GDM1 (cell line): Measurements from ENCODE around the gene C6orf89.
"Not testable (repeated sequence)": the region's sequence is repeated elsewhere in the genome, so short reads cannot be mapped to it uniquely, and the experiment has no call there.

Source experiments
- DNase-seq: peaks from one replicate; lab custom pipeline; 2025; lab: John Stamatoyannopoulos, UW

C6orf89 gene

DNA sequence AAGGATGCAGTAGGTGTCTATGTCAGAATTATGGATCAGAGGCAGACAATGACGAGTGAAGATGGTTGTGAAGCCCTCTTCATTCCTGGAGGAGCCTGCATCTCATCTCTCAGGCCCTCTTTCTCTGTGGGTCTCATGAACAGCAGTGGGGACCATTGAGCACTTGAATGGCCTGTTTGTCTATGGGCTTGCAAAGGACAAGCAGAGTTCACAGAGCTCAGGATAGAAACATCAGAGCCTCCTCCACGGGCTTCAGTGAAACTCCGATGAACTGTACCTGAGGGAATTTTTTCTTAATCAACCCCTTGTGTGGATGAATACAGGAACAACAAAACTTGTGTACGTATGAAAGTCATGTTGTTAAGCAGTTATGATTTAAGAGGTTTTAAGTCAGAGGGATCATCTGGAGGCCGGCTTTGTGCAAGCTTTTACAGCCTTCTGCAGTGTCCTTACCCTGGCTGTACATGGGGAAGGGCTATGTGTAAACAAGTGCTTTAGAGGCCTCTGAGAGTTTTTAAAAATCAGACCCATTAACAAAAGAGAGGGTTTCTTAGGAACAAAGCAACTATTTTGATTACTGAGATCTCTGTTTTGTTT is 39.1 kb downstream of the C6orf89 start:
- no peak for DNase-seq

DNA sequence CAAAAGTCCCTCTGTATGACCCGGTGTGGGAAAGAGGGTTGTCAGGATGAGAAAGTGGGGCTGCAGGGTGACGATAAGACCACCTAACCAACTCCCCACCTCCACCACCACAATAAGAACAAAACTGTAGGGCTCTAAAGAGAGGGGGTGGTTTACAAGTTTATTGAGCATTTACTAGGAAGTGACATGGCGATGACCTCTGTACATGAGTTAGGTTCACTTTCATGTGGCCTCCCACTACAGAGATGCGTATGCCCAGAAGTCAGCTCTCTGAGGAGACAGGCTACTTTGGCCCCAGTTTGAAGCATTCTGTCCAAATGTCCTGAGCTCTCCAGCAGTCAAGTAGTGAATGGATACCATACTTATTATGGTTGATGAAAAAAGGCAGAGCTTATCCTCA is 40.1 kb downstream of the C6orf89 start:
- no peak for DNase-seq

DNA sequence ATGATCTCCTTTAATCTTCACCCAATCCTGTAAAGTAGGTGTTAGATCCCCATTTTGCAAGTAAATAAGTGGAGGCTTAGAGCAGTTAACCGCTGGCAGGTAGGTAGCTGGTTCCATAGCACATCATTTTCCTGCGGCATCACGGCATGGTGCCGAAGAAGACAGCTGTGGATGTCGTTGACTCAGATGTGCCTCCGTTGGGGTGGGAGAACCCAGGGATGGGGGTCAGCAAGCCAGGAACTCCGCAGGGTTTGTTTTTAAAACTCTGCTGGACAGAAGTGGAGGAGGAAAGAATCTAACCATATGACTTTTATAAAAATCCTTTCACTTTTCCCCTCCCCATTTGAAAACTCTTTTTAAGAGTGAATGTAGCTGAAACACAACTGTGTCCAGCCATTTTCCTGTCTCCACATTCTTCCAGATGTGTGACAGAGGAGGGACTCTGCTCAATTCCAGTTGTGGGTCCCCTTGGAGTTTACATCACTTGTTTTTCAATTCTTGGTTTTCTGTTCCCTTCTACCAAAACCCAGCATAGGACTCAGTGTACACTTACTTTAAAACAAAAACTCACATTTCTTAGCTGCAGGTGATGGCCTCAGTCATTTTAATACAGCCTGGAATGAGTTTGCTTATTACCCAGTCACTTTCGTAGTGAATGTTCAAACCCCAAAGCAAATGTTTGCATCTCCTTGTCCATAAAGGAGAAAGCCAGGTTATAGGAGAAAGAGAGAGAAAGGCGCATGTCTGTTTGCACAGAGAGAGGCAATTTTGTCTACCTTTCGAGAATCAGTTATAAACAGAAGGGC is 41.2 kb downstream of the C6orf89 start:
- DNase-seq: no peak

DNA sequence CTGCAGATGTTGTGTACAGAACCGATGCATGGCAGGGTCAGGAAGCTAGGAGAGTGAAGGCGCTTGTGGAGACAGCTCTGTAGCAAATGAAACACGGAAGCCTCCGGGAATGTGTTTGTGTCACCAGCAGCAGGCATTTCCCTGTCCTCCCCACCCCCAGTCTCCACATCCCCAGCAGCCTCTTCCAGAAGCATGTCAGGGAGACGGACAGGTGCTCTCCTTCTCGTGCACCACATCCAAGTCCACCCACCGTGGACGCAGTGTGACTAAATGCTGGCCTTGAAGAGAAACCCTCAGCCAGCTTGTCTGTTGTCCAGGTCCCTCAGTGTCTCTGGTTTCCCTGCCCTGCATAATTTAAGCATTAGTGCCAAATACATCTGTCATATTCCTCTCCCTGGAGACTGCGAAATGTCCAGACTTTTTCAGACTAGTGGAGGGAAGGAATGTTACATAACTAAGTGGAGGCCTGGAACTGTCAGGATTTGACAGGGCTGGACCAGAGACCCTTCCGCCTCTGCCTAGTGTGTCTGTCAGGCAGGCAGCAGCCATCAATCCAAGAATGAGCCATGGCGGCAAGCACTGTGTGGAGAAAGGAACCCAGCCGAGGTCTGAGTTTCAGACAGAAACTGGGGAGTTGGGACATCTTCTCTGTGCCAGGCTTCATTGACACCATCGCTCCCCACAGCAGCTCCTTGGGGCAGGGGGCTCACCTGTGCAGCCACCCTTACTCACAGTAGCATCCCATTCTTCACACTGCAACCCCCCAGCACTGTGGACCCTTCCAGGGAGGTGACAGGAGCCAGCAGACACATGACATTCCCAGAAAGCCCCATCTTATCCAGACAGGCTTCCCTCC is 42.2 kb downstream of the C6orf89 start:
- DNase-seq: no peak

DNA sequence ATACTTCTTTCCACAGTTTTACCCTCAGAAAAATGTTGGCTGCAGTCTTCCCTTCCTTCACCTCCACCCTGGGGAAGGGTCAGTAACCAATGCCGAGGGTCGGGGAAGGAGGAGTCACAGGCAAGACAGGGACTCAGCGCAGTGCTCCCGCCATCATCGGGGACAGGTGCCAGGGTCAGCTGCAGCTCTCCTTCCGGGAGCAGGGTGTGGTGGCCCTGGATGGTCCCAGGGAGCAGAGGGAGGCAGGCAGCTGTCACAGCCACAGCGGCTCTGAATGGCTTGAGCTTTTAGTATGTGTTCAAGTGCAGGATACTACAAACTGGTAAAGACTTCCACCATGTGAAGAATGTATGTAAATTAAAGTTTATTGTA is 42.8 kb downstream of the C6orf89 start:
- no peak for DNase-seq

DNA sequence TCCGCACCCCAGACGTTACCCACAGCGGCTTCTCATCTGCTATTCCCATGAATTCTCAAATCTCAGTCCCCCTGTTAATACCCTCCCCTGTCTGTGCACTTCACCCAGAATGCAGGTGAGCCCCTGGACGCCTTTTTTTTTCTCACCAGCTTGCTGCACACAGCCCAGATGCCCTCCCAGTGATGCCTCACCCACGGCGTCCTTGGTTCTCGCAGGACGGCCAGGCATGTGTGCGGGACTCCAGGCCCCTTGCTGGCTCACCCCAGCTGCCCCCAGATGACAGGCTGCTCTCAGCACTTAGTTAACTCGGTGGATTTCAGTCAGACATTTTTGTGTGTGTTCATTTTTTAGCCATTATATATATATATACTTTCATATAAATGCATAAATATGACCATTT is 43.4 kb downstream of the C6orf89 start:
- no peak for DNase-seq

DNA sequence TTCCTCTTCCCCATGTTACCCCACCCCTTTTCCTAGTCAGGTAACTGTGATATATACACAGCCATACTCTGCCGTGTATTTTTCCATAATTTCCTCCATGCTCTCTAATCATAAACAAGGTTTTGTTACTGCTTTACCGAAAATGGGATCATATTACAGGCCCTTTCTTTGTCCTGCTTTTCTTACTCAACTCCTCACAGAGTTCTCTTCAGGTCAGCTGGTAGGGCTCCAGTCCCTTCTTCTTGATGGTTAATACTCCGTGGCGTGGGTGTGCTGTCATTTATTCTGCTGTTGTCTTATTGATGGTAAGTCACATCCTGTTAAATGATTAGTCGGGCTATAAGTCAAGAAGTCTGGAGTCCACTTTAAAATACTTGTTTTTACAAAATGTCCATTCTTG is 43.9 kb downstream of the C6orf89 start:
- no peak for DNase-seq

DNA sequence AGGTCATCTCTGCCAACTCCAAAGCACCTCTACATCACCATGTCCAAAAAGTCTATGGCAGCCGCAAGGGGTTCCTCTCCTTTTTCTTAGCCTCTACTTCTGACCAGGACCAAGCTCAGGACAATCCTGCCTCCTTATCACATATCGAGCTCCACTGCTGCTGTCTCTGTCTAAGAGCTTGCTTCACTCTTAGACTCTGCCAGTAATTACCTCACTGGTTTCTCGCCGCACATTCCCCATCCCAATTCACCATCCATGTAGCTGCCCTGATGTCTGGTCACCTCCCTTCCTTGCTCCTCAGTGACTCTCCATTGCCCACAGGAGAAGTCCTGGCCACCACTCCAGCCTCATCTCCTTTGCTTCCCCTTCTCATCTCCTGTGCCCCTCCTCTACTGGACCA is 44.7 kb downstream of the C6orf89 start:
- DNase-seq: no peak

DNA sequence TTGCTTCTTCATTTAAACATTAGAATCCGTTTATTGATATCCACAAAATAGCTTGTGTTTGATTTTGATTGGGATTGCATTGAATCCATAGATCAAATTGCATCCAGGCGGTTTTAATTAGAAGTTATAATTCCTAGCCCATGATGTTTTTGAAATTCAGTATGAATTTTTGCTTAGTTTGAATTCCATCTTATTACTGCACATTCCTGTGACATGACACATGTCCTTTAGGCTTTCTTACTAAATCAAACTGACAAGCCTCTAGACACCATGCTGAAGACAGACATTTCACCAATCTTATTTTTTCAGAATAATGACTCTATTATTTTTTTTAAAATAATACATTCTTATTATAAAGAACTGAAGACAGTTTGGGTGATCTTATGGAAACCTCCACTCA is 47.4 kb downstream of the C6orf89 start:
- no peak for DNase-seq

DNA sequence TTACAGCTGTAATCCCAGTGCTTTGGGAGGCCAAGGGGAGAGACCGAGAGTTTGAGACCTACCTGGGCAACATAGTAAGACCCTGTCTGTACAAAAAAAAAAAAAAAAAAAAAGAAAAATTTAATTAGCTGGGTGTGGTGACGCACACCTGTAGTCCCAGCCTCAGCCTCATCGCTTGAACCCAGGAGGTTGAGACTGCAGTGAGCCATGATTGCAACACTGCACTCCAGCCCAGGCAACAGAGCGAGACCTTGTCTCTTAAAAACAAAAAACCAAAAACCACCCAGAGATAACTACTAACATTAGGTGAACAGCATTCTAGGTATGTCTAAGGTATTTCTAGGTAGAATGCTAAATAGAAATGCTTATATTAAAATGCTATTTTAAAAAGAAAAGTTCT is 47.8 kb downstream of the C6orf89 start:
- DNase-seq: no peak

DNA sequence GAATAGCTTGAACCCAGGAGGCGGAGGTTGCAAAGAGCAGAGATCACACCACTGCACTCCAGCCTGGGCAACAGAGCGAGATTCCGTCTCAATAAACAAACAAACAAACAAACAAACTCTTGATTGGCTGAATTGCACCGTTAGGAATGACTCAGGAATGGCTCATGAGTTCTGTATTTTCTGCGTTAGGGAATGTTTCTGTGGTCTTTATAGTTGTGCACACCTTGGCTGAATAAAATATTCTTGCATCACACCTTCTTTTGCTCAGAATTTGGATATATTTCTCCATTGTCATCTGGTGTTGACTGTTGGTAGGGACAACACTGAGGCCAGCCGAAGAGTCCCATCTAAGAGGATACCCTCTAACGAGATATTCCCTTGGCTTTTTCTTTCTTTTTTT is 49.1 kb downstream of the C6orf89 start:
- DNase-seq: no peak

DNA sequence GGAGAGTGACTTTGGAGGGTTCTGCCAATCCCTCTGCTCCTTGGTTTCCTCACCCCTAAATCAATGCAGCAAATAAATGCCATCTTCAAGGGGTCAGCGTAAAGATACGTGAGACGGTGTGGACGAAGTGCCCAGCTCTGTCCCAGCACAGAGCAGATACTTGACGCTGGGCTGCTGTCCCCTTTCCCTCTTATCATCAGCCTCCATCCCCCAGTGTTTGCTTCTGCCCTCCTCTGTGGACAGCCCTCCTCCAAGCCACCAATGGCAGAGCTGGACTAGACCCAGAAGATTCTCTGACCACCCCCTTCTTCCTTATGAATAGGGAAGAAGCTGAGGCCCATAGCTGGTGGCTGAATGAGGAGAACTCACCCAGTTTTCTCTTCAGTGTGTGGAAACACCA is 51.1 kb downstream of the C6orf89 start:
- DNase-seq: no peak

DNA sequence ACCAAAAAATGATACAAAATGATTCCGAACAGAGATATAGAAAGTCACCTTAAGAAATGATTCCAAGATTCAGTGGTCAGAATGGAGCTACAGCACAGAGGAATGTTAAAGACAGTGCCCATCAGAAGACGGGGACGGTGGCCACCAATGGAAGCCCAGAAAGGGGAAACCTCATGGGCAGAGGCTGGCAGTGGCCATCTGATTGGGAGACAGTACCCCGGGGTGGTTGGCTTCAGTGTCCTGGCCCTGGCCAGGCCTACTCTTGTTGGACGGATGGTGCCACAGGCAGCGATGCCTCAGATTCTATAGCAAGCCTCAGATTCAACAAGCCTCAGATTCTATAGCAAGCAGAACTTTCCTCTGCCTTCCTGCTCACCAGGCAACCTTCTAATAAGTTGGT is 52.1 kb downstream of the C6orf89 start:
- DNase-seq: no peak

DNA sequence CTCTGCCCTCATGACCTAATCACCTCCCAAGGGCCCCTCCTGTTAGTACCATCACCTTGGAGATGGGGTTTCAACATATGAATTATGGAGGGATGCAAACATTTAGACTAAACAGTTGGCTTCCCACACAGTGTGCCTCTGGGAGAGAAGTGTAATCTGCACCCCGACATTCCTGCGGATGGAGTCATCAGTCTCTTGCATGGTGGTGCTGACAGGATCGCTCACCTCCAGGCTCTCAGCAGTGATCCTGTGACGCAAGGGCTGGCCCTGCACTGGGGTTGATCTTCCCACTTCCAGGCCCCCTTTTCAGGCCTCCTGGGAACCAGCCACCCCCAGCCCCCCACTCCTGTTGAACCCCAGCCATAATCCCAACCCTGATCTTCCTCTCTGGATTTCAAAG is 52.8 kb downstream of the C6orf89 start:
- DNase-seq: no peak

DNA sequence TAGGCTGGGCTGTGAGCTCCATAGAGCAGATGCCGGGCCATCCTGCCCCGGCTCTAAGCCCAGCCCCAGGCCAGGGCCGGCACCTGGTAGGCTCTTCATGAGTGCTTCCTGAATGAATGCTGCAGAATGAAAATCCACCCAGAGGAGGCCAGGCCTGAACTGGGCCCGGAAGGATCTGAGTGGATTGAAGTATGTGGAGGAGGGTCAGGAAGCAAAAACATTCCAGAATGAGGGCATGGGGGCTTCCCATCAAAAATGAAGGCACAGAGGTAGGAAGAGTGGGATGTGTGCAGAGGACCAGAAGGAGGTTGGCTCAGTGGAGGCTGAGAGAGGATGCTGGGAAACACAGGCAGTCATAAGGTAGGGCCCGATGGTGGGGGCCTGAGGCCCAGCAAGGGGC is 53.3 kb downstream of the C6orf89 start:
- DNase-seq: not testable (repeated sequence)

DNA sequence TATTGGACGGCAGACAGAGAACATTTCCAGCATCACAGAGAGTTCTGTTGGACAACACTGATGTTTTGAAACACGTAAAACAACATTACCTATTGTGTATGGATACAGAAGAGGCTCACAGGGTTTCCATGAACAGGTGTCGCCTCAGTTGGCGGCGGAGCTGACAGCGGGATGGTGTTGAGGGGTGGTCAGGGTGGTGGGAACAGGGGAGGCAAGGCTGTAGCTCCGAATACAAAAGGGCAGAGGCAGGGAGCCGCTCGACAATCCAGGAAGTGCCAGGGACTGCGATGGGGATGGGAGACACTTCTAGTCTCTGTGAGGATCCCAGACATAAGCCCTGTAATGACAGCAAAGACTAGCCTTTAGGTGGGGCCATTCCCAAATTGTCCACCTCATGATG is 54.3 kb downstream of the C6orf89 start:
- no peak for DNase-seq

DNA sequence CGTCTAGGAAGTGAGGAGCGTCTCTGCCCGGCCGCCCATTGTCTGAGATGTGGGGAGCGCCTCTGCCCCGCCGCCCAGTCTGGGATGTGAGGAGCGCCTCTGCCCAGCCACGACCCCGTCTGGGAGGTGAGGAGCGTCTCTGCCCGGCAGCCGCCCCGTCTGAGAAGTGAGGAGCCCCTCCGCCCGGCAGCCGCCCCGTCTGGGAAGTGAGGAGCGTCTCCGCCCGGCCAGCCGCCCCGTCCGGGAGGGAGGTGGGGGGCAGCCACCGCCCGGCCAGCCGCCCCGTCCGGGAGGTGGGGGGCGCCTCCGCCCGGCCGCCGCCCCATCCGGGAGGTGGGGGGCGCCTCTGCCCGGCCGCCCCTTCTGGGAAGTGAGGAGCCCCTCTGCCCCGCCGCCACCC is 55.8 kb downstream of the C6orf89 start:
- not testable (repeated sequence) for DNase-seq

DNA sequence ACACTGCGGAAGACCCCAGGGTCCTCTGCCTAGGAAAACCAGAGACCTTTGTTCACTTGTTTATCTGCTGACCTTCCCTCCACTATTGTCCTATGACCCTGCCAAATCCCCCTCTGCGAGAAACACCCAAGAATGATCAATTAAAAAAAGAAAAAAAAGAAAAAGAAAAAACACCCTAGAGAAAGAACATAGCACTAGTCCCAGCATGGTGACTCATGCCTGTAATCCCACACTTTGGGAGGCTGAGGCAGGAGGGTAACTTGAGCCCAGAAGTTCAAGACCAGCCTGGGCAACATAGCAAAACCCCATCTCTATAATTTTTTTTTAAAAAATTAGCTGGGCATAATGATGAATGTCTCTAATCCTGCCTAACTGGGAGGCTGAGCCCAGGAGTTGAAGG is 56.6 kb downstream of the C6orf89 start:
- DNase-seq: not testable (repeated sequence)

DNA sequence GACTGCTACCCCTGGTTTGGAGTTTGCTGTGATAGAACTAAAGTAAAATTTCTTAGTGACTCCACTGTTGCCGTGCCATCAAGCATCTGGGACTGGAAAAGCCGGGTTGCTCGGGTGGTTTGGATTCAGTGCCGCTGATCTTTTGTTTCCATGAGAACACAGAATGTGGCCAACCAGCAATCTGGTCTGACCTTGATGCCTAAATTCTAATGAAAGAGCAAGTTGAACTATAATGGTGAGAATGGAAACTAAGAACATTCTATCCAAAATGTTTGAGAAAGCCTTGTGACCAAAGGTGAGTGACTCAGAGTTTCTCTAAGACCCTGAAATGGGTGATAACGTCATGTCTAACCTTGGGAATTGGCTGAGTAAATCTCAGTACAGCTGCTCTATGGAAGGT is 58.9 kb downstream of the C6orf89 start:
- DNase-seq: no peak

DNA sequence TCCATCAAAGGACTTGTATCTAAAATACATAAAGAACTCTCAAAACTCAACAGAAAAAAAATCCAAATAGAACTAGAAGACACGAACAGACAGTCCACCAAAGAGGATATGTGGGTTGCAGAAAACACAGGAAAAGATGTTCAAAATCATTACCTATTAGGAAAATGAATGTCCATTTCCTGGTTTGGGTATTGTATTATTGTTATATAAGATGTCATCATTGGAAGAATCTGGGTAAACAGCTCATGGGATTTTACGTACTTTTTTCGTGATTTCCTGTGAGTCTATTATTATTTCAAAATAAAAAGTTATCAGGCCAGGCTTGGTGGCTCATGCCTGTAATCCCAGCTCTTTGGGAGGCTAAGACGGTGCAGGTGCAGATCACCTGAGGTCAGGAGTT is 59.5 kb downstream of the C6orf89 start:
- no peak for DNase-seq

DNA sequence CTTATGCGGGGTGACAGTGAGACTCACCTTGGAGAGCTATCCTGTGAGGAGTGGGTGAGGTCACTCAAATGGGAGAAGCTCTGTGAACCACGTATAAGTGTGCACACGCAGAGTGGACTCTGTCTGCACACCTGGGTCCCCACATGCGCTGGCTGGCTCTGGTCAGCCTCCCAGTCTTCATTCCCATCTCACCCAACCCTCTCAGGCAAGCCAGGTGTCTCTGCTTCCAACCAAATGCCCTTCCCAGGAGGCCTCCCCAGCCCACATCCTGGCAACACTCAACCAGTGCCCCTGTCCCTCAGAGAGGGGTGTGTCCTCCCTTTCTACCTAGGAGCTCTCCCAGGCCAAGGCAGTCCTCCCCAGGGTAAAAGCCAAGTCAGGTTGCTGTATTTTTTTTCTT is 60.8 kb downstream of the C6orf89 start:
- no peak for DNase-seq

DNA sequence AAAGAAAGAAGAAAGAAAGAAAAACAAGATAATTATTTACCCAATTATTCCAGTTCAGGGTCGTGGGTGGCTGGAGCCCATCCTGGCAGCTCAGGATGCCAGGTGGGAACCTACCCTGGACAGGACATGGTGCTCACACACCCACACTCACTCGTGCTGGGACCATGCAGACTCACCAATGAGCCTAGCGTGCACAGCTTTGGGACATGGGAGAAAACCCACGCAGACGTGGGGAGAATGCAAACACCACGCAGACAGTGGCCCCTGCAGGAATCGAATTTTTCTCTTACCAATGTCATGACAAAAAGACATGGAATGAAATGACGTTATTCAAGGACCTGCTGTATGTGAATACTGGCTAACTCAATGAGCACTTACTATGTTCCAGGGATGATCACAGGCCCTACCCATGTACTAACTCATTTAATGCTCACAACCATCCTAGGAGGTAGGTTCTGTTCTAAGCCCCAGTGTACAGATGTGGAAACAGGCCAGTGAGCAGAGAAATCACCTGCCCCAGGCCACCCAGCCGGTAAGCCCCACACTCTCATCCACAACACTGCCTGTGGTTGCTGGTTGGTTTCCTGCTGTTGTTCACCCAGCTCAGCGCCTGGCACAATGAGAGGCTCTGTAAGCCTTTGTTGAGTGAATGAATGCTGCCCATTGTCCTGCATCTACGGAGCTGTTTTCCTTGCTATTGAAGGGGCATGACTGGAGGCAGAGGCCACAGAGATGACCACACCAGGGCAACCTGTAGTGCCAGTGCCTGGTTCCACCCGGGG is 62.0 kb downstream of the C6orf89 start:
- peak; percentile 16 for DNase-seq
